Panc1 (cell line): ENCODE measurements around the gene LAMP5.

Source experiments
- POLR2AphosphoS5 ChIP-seq: IDR thresholded peaks from 2 replicates; pipeline ENCODE4 v1.6.1; 2012; ENCODE audit warnings: mild to moderate bottlenecking, low read depth, low read length, moderate library complexity
- TF ChIP-seq, protein P1 (sequence below): fragments of 450-650 bp; IDR thresholded peaks from 2 replicates; pipeline ENCODE4 v1.5.1; 2017; ENCODE audit warnings: mild to moderate bottlenecking

GRCh38 chr20:9506964-9507369, 7.4 kb upstream of the LAMP5 start:
- TF ChIP-seq POLR2AphosphoS5 = no peak
- TF ChIP-seq, protein P1, sequence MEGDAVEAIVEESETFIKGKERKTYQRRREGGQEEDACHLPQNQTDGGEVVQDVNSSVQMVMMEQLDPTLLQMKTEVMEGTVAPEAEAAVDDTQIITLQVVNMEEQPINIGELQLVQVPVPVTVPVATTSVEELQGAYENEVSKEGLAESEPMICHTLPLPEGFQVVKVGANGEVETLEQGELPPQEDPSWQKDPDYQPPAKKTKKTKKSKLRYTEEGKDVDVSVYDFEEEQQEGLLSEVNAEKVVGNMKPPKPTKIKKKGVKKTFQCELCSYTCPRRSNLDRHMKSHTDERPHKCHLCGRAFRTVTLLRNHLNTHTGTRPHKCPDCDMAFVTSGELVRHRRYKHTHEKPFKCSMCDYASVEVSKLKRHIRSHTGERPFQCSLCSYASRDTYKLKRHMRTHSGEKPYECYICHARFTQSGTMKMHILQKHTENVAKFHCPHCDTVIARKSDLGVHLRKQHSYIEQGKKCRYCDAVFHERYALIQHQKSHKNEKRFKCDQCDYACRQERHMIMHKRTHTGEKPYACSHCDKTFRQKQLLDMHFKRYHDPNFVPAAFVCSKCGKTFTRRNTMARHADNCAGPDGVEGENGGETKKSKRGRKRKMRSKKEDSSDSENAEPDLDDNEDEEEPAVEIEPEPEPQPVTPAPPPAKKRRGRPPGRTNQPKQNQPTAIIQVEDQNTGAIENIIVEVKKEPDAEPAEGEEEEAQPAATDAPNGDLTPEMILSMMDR = no peak
